Gastrocnemius medialis (tissue), 4 donors: Measurements from ENCODE around the gene SMARCB1. TPM values are rescaled to one million over a fixed set of nuclear protein-coding genes. Genes with fewer than 3 reads are reported as not detected.
A peak's percentile ranks its signal among the peaks of the same experiment; 100 is the strongest.

Source experiments
- ATAC-seq, 2 donors: fragments of 150-250 bp; one replicate each; pipeline ENCODE4 v1.9.1; 2016
- DNase-seq, 2 donors: peaks; one replicate each; pipeline ENCODE4 v3.0.0-alpha.2; 2019
- H3K27ac ChIP-seq, 4 donors: fragments of 200-600 bp; sonication (generic); 1 replicate in 1 of 4; 2 replicates in 3 of 4; pipeline ENCODE4 v1.5.1; 2016 to 2018; ENCODE audit warnings: mild to moderate bottlenecking in 2 of 4, moderate library complexity in 1 of 4
- H3K27me3 ChIP-seq, 3 donors: fragments of 200-600 bp; sonication (generic) in 2 of 3; 1 replicate in 1 of 3; 2 replicates in 2 of 3; pipeline versions ENCODE4 v1.5.1 to v1.6.0; 2016 to 2019; ENCODE audit warnings: mild to moderate bottlenecking in 1 of 3, moderate library complexity in 1 of 3
- H3K36me3 ChIP-seq, 2 donors: fragments of 200-600 bp; sonication (generic) in 1 of 2; one replicate each; pipeline ENCODE4 v1.5.1; 2017 to 2018
- H3K4me1 ChIP-seq, 2 donors: fragments of 200-600 bp; sonication (generic) in 1 of 2; one replicate each; pipeline ENCODE4 v1.5.1; 2016 to 2017; ENCODE audit warnings: mild to moderate bottlenecking in 2 of 2
- H3K4me3 ChIP-seq, 4 donors: fragments of 200-600 bp; sonication (generic) in 3 of 4; 1 replicate in 1 of 4; 2 replicates in 3 of 4; pipeline ENCODE4 v1.5.1; 2016 to 2019; ENCODE audit warnings: mild to moderate bottlenecking in 2 of 4
- H3K9me3 ChIP-seq, 3 donors: fragments of 200-600 bp; sonication (generic) in 2 of 3; 1 replicate in 1 of 3; 2 replicates in 2 of 3; pipeline ENCODE4 v1.5.1; 2016 to 2019
- POLR2A ChIP-seq, 2 donors: fragments of 450-650 bp; IDR thresholded peaks; one replicate each; pipeline ENCODE4 v1.6.1; 2017; ENCODE audit warnings: antibody characterized with exemption in 2 of 2, mild to moderate bottlenecking in 2 of 2, moderate library complexity in 2 of 2
- in situ Hi-C, 4 donors: fragments of 200-750 bp; cut with MboI; loops; one replicate each; pipeline versions ENCODE4 v1.15.0 to v1.8.0; 2017; ENCODE audit warnings: low sequenced_read_pairs in 4 of 4
- intact Hi-C: fragments of 100-400 bp; cut with DNase I; formaldehyde crosslinking; loops from one replicate; pipeline ENCODE4 v1.15.1; 2023; ENCODE audit warnings: low total_unique reads
- total RNA-seq, 4 donors: library from RNA; depleted of rRNA; stranded (reverse); fragments of >200 nt; gene quantifications; one replicate each; pipeline versions ENCODE4 v1.1.0 to v1.2.3, GENCODE V29; 2016
- TF ChIP-seq, protein P1 (sequence below), 5 experiments: fragments of 450-650 bp in 3 of 5; fragments of 200-600 bp in 2 of 5; sonication (generic) in 2 of 5; IDR thresholded peaks in 4 of 5; conservative IDR thresholded peaks in 1 of 5; 1 replicate in 4 of 5; 2 replicates in 1 of 5; pipeline ENCODE4 v1.5.1; 2016 to 2019; ENCODE audit warnings: antibody characterized with exemption in 5 of 5, mild to moderate bottlenecking in 3 of 5, moderate library complexity in 3 of 5

The SMARCB1 gene
- total RNA-seq, 4 donors from 2014 or later = 37.8 to 65.6 (median 55.2) TPM

DNA sequence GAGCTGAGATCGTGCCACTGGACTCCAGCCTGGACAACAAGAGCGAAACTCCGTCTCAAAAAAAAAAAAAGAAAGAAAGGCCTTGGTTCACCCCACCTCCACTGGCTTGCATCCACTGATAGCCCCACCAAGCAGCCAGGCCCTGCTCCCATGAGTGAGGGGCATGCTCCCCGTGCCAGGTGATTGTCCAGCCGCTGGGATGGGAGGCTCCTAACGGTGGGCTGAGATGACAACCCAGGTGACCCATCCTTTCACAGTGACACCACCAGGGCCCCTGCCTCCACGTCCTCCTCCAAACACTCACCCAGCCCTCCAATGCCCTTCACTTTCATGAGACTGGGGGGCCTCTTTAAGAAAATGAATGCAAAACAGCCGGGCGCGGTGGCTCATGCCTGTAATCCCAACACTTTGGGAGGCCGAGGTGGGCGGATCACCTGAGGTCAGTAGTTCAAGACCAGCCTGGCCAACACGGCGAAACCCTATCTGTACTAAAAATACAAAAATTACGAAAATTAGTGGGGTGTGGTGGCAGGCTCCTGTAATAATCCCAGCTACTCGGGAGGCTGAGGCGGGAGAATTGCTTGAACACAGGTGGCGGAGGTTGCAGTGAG is 60.6 kb downstream of the SMARCB1 start:
- peak overlapping the region; percentile 70 to 96 (median 75) for H3K27ac ChIP-seq
- in situ Hi-C loops (loop anchor here in 3 of 4 donors (5.0 to 10.0 kb wide), 3 partner anchors 65 to 75 kb away; partner anchors contain the start of gene MMP11 (in 2 of the 3)), intact Hi-C loops (loop anchor here (5.0 kb wide), 3 partner anchors 130 to 305 kb away; no protein-coding TSS in a partner anchor)
- no peak for ATAC-seq
- no peaks in the 10 kb centered on the region for H3K36me3 ChIP-seq
- TF ChIP-seq, protein P1, sequence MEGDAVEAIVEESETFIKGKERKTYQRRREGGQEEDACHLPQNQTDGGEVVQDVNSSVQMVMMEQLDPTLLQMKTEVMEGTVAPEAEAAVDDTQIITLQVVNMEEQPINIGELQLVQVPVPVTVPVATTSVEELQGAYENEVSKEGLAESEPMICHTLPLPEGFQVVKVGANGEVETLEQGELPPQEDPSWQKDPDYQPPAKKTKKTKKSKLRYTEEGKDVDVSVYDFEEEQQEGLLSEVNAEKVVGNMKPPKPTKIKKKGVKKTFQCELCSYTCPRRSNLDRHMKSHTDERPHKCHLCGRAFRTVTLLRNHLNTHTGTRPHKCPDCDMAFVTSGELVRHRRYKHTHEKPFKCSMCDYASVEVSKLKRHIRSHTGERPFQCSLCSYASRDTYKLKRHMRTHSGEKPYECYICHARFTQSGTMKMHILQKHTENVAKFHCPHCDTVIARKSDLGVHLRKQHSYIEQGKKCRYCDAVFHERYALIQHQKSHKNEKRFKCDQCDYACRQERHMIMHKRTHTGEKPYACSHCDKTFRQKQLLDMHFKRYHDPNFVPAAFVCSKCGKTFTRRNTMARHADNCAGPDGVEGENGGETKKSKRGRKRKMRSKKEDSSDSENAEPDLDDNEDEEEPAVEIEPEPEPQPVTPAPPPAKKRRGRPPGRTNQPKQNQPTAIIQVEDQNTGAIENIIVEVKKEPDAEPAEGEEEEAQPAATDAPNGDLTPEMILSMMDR (IDR thresholded peaks at IDR 0.05 in 4 of 5, conservative IDR thresholded peaks at IDR 0.05 in 1 of 5) = no peak
- TF ChIP-seq POLR2A (IDR thresholded peaks at IDR 0.05) = no peak
- peaks cover 31 to 40% of the 10 kb centered on the region in 2 donors for H3K4me1 ChIP-seq
- DNase-seq = no peak
- H3K27me3 ChIP-seq = no peaks in the 10 kb centered on the region
- H3K4me3 ChIP-seq = no peak overlapping the region
- no peaks in the 10 kb centered on the region for H3K9me3 ChIP-seq

DNA sequence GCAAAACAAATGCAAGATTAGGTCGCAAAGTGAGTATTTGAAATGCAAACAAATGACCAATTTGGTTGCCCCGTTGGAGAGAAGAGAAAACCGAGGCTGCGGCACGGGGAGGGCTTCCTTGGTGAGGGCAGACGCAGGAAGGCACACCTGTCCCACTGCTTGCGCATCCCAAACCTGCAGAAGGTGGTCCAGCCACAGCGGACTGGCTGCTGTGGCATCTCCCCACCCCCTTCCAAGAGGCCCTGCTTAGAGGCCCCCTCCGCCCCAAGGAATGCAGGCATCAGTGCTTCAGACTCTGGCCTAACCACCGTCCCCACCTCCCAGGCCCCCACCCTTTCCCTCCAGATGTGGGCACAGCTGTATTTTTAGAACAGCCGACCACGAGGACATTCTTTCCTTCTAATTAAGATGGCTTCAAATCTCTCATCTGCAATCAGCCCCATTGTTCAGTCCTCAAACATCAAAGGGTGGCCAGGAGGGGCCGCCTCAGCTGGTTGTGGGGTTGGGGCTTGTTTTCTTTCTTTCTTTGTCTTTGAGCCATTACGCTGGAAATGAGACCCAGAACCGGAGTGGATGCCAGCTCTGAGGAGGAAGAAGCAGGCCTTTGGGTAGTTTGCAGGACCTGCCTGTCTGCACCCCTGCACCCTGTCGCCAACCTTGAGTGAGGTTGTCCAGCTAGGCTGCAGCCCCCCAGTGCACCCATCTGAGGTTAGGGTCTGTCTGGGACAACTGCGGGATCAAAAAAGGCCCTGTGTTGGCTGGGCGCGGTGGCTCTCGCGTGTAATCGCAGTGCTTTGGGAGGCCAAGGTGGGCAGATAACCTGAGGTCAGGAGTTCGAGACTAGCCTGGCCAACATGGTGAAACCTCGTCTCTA is 61.5 kb downstream of the SMARCB1 start:
- ATAC-seq (no peak), DNase-seq (no peak)
- in situ Hi-C loops (loop anchor here in 3 of 4 donors (5.0 to 10.0 kb wide), 3 partner anchors 66 to 76 kb away; partner anchors contain the start of gene MMP11 (in 2 of the 3)), intact Hi-C loops (loop anchor here (5.0 kb wide), 3 partner anchors 131 to 306 kb away; no protein-coding TSS in a partner anchor)
- H3K4me3 ChIP-seq = no peak overlapping the region
- H3K36me3 ChIP-seq = no peaks in the 10 kb centered on the region
- H3K27me3 ChIP-seq = no peaks in the 10 kb centered on the region
- no peaks in the 10 kb centered on the region for H3K9me3 ChIP-seq
- TF ChIP-seq, protein P1 (IDR thresholded peaks at IDR 0.05 in 4 of 5, conservative IDR thresholded peaks at IDR 0.05 in 1 of 5) = no peak
- TF ChIP-seq POLR2A (IDR thresholded peaks at IDR 0.05) = no peak
- H3K27ac ChIP-seq = no peak overlapping the region
- peaks cover 31 to 40% of the 10 kb centered on the region in 2 donors for H3K4me1 ChIP-seq

DNA sequence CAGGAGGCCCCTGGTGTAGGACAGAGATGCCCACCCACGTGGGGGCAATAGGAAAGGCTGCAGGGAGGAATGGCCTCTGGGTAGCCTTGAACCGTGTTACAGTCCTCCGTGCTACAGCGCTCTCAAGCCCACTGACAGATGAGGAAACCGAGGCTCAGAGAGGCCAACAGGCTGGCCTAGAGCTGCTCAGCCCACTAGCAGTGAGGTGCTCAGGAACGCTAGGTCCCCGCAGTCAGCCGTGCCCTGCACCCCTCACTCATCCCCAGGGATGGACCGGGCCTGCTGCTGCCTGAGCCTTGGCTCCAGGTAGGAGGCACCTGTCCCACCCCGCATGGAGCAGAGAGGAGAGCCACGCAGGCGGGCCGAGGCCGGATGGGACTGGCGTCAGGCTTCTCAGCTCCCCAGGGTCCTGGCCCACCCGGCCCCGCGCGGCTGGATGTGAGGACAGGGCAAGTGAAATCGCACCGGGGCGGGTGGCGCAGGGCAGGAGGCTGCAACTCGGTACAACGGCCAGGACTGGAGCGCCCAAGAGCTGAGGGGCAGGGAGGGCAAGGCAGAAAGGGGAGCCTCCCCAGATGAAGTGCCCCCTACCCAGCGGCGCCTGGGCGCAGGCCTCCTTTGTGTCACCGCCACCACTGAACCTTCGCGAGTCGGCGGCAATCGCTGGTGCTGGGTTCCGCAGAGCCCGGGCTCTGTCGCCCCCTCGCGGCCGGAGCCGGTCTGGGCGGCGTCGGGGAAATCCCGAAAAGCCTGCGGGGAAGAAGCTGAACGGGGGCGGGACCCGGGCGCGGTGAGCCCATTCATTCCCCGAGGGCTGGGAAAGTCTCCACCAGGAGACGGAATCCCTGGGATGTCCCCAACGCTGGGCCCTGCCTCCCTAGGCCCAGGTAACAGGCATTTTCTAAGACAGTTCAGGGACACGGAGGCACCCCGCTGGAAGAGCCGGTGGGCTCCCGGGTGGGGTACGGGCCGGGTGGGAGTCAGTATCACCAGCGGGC is 62.5 kb downstream of the SMARCB1 start:
- in situ Hi-C loops = loop anchor here (5.0 to 25.0 kb wide), 5 partner anchors 67 to 312 kb away; partner anchors contain the start of gene MMP11 (in 3 of the 4)
- no peak for TF ChIP-seq POLR2A (IDR thresholded peaks at IDR 0.05)
- TF ChIP-seq, protein P1 (IDR thresholded peaks at IDR 0.05 in 4 of 5, conservative IDR thresholded peaks at IDR 0.05 in 1 of 5) = peak; percentile 95 to 100 (median 99)
- H3K27ac ChIP-seq = no peak overlapping the region

DNA sequence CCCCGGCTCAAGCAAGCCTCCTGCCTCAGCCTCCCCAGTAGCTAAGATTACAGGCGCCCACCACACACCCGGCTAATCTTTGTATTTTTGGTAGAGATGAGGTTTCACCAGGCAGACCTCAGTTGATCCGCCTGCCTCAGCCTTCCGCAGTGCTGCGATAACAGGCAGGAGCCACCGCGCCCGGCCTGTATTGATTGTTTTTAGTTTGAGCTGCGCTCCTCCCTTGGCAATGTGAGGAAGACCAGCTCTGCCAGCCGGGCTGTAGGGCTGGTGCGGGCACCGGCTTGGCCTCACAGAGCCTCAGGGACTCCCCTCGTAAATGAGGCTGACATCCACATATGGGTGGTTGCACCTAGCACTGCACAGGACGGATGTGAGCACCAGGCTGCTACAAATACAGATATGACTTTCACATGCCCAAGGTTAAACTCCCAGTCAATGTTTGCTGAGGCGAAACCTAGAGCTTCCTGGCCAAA is 63.4 kb downstream of the SMARCB1 start:
- TF ChIP-seq, protein P1 (IDR thresholded peaks at IDR 0.05 in 4 of 5, conservative IDR thresholded peaks at IDR 0.05 in 1 of 5) = no peak
- TF ChIP-seq POLR2A (IDR thresholded peaks at IDR 0.05) = no peak
- Histone ChIP-seq H3K36me3 (no peaks in the 10 kb centered on the region), H3K9me3 (no peaks in the 10 kb centered on the region), H3K27me3 (no peaks in the 10 kb centered on the region), H3K4me1 (peaks cover 17 to 25% of the 10 kb centered on the region in 2 donors), H3K27ac (no peak overlapping the region), H3K4me3 (no peak overlapping the region)
- in situ Hi-C loops (loop anchor here in 3 of 4 donors (5.0 to 25.0 kb wide), 3 partner anchors 78 to 313 kb away; partner anchors contain the start of gene MMP11 (in 1 of the 3)), intact Hi-C loops (no loop called here)
- ATAC-seq = no peak
- DNase-seq = peak in 1 of 2 donors; percentile 11

More for the DNA sequence above, 62.5 kb downstream of the SMARCB1 start:
- intact Hi-C loops = loop anchor here (5.0 kb wide), 3 partner anchors 132 to 307 kb away; no protein-coding TSS in a partner anchor
- H3K4me1 ChIP-seq = peaks cover 26 to 34% of the 10 kb centered on the region in 2 donors
- H3K9me3 ChIP-seq = no peaks in the 10 kb centered on the region
- H3K36me3 ChIP-seq = no peaks in the 10 kb centered on the region
- no peaks in the 10 kb centered on the region for H3K27me3 ChIP-seq
- peak overlapping the region in 2 of 4 donors; percentile 8 to 16 for H3K4me3 ChIP-seq
- ATAC-seq (peak; percentile 58 to 72), DNase-seq (peak; percentile 53 to 77)
